HG02840 (cell line): ENCODE results near the gene RNF181.
"Not testable (repeated sequence)": the region's sequence is repeated elsewhere in the genome, so short reads cannot be mapped to it uniquely, and the experiment has no call there.

Experiments used
- ATAC-seq: cut with Tn5 transposase; IDR thresholded peaks from one replicate; pipeline ENCODE4 v1.9.1; 2021; ENCODE audit warnings: mild to moderate bottlenecking, moderate library complexity, moderate number of reproducible peaks; ENCODE audit not compliant: unreplicated experiment, low FRiP score

Gene RNF181

GRCh38 chr2:85593023-85593422 lies 2.5 kb upstream of the RNF181 start:
- no peak for ATAC-seq

- ATAC-seq = no peak
These were observed 737 bp upstream of the RNF181 start for GRCh38 chr2:85594715-85595300.

GRCh38 chr2:85596026-85596333 lies 435 bp downstream of the RNF181 start:
- ATAC-seq = no peak

GRCh38 chr2:85596486-85597143 lies 1.1 kb downstream of the RNF181 start:
- no peak for ATAC-seq

GRCh38 chr2:85597241-85597640 lies 1.7 kb downstream of the RNF181 start:
- no peak for ATAC-seq

GRCh38 chr2:85598594-85599340 lies 3.2 kb downstream of the RNF181 start:
- ATAC-seq = no peak

GRCh38 chr2:85599468-85600234 lies 4.1 kb downstream of the RNF181 start:
- ATAC-seq = no peak

- no peak for ATAC-seq
These were observed 4.7 kb downstream of the RNF181 start for GRCh38 chr2:85600235-85600575.

- no peak for ATAC-seq
These were observed 5.6 kb downstream of the RNF181 start for GRCh38 chr2:85600951-85601770.

GRCh38 chr2:85601771-85602475 lies 6.4 kb downstream of the RNF181 start:
- peak; percentile 41 for ATAC-seq

- ATAC-seq = peak; percentile 85
These were observed 7.1 kb downstream of the RNF181 start, which contains the start of gene TMEM150A for GRCh38 chr2:85602476-85603234. TMEM150A (minus strand) TSS chr2:85602698; CDS start chr2:85601948, 750 bp downstream.

- ATAC-seq = not testable (repeated sequence)
These were observed 8.5 kb downstream of the RNF181 start for GRCh38 chr2:85604133-85604444.

GRCh38 chr2:85604568-85605339 lies 9.2 kb downstream of the RNF181 start:
- ATAC-seq = no peak

GRCh38 chr2:85605406-85606115 lies 10.0 kb downstream of the RNF181 start:
- no peak for ATAC-seq

GRCh38 chr2:85606116-85606455 lies 10.5 kb downstream of the RNF181 start:
- no peak for ATAC-seq

- no peak for ATAC-seq
These were observed 12.0 kb downstream of the RNF181 start for GRCh38 chr2:85607268-85608215.

GRCh38 chr2:85611217-85611704 lies 15.7 kb downstream of the RNF181 start:
- no peak for ATAC-seq
